ENCODE data around the gene POLA1. TPM values are rescaled to one million over a fixed set of nuclear protein-coding genes. Genes with fewer than 3 reads are reported as not detected.
A peak's percentile ranks its signal among the peaks of the same experiment; 100 is the strongest.

POLA1 gene
- total RNA-seq, 1 donor from 2014 or later: 80.4 TPM

GRCh38 chrX:25003066-25003849 is 309.5 kb downstream of the POLA1 start:
- Histone ChIP-seq H3K9ac (no peak overlapping the region), H3K27me3 (peaks cover 87% of the 10 kb centered on the region), H3K4me1 (peaks cover 83% of the 10 kb centered on the region), H3F3A (ENCODE audit: low read depth) (peaks cover 58% of the 10 kb centered on the region), H3K36me3 (no peaks in the 10 kb centered on the region), H3K9me3 (ENCODE audit: low read depth) (no peaks in the 10 kb centered on the region), H3K4me3 (peak overlapping the region; percentile 57), H2AFZ (replicated peaks) (no peak overlapping the region), H3K27ac (no peak overlapping the region), H3K4me2 (peak overlapping the region; percentile 89), H4K20me1 (ENCODE audit: low read depth) (peaks cover 63% of the 10 kb centered on the region), H3K79me2 (ENCODE audit: low read depth) (peaks cover 5% of the 10 kb centered on the region)
- peaks cover 52% of the 10 kb centered on the region for H3K27me3 Mint-ChIP-seq (ENCODE audit: insufficient read depth, low read depth)
- peaks cover 48% of the 10 kb centered on the region for H3K4me1 Mint-ChIP-seq
- TF ChIP-seq CTCF (IDR thresholded peaks at IDR 0.05): no peak
- TF ChIP-seq EZH2phosphoT487 (IDR thresholded peaks at IDR 0.05): peak; percentile 58
- peak; percentile 51 for TF ChIP-seq EZH2 (IDR thresholded peaks at IDR 0.05)
- peak; percentile 67 for DNase-seq (ENCODE audit: low spot score)
- peaks cover 5% of the 10 kb centered on the region for H3K9me3 Mint-ChIP-seq
- no peak overlapping the region for H3K27ac Mint-ChIP-seq
- H3K36me3 Mint-ChIP-seq: peaks cover 3% of the 10 kb centered on the region
- peak overlapping the region; percentile 82 for H3K4me3 Mint-ChIP-seq

- no peaks in the 10 kb centered on the region for H3K36me3 ChIP-seq
- Mint-ChIP-seq H3K9me3 (peaks cover 5% of the 10 kb centered on the region), H3K27me3 (ENCODE audit: insufficient read depth, low read depth) (peaks cover 58% of the 10 kb centered on the region), H3K4me3 (peak overlapping the region; percentile 83), H3K4me1 (peaks cover 45% of the 10 kb centered on the region), H3K36me3 (peaks cover 3% of the 10 kb centered on the region), H3K27ac (peak overlapping the region; percentile 38)
- H3K4me1 ChIP-seq: peaks cover 75% of the 10 kb centered on the region
- peak overlapping the region; percentile 89 for H3K4me2 ChIP-seq
- no peak overlapping the region for H3K27ac ChIP-seq
- H4K20me1 ChIP-seq (ENCODE audit: low read depth): peaks cover 67% of the 10 kb centered on the region
- DNase-seq (ENCODE audit: low spot score): peak; percentile 35
- peaks cover 5% of the 10 kb centered on the region for H3K79me2 ChIP-seq (ENCODE audit: low read depth)
- no peak overlapping the region for H3K9ac ChIP-seq
- no peaks in the 10 kb centered on the region for H3K9me3 ChIP-seq (ENCODE audit: low read depth)
- H3K27me3 ChIP-seq: peaks cover 95% of the 10 kb centered on the region
- peak overlapping the region; percentile 57 for H3K4me3 ChIP-seq
- peak; percentile 85 for TF ChIP-seq EZH2 (IDR thresholded peaks at IDR 0.05)
- no peak for TF ChIP-seq CTCF (IDR thresholded peaks at IDR 0.05)
- TF ChIP-seq EZH2phosphoT487 (IDR thresholded peaks at IDR 0.05): peak; percentile 14
- H3F3A ChIP-seq (ENCODE audit: low read depth): peaks cover 55% of the 10 kb centered on the region
- no peak overlapping the region for H2AFZ ChIP-seq (replicated peaks)
These were observed 310.3 kb downstream of the POLA1 start for GRCh38 chrX:25004040-25004439.

GRCh38 chrX:25004485-25005032 is 310.8 kb downstream of the POLA1 start:
- Histone ChIP-seq H2AFZ (replicated peaks) (no peak overlapping the region), H3K4me1 (peaks cover 72% of the 10 kb centered on the region), H3K9ac (no peak overlapping the region), H3K9me3 (ENCODE audit: low read depth) (no peaks in the 10 kb centered on the region), H3K27me3 (peaks cover 100% of the 10 kb centered on the region), H3K4me2 (peak overlapping the region; percentile 89), H3F3A (ENCODE audit: low read depth) (peaks cover 52% of the 10 kb centered on the region), H3K27ac (no peak overlapping the region), H3K36me3 (no peaks in the 10 kb centered on the region), H3K4me3 (peak overlapping the region; percentile 57), H3K79me2 (ENCODE audit: low read depth) (peaks cover 5% of the 10 kb centered on the region), H4K20me1 (ENCODE audit: low read depth) (peaks cover 69% of the 10 kb centered on the region)
- peak; percentile 47 for DNase-seq (ENCODE audit: low spot score)
- Mint-ChIP-seq H3K4me3 (peak overlapping the region; percentile 71), H3K36me3 (peaks cover 3% of the 10 kb centered on the region), H3K9me3 (peaks cover 5% of the 10 kb centered on the region), H3K27ac (no peak overlapping the region), H3K27me3 (ENCODE audit: insufficient read depth, low read depth) (peaks cover 63% of the 10 kb centered on the region), H3K4me1 (peaks cover 41% of the 10 kb centered on the region)
- TF ChIP-seq EZH2phosphoT487 (IDR thresholded peaks at IDR 0.05) (peak; percentile 87), EZH2 (IDR thresholded peaks at IDR 0.05) (peak; percentile 88), CTCF (IDR thresholded peaks at IDR 0.05) (no peak)

All from neural progenitor cell (in vitro differentiated cells).